HFFc6 (cell line): ENCODE measurements around the gene CST5. TPM values are rescaled to one million over a fixed set of nuclear protein-coding genes. Genes with fewer than 3 reads are reported as not detected.
"Not testable (repeated sequence)": the region's sequence is repeated elsewhere in the genome, so short reads cannot be mapped to it uniquely, and the experiment has no call there.

ENCODE experiments used
- DNase-seq: peaks from one replicate; pipeline ENCODE4 v3.0.0-alpha.2; 2018
- H3K27ac Mint-ChIP-seq: 2 replicates; pipeline ENCODE4 v1.8.0; 2020; ENCODE audit warnings: mild to moderate bottlenecking, mixed read lengths
- H3K27me3 Mint-ChIP-seq: 2 replicates; pipeline ENCODE4 v1.8.0; 2021; ENCODE audit warnings: mild to moderate bottlenecking, moderate library complexity, mixed read lengths; ENCODE audit not compliant: insufficient read depth
- H3K36me3 Mint-ChIP-seq: 2 replicates; pipeline ENCODE4 v1.8.0; 2021; ENCODE audit warnings: low read depth, mixed read lengths
- H3K4me1 Mint-ChIP-seq: 2 replicates; pipeline ENCODE4 v1.8.0; 2020; ENCODE audit warnings: low read depth, mixed read lengths
- H3K4me3 Mint-ChIP-seq: 2 replicates; pipeline ENCODE4 v1.8.0; 2020; ENCODE audit warnings: mild to moderate bottlenecking, moderate library complexity, mixed read lengths
- H3K9me3 Mint-ChIP-seq: 2 replicates; pipeline ENCODE4 v1.8.0; 2020; ENCODE audit warnings: mild to moderate bottlenecking, mixed read lengths
- total RNA-seq, 6 experiments: library from RNA; stranded (reverse); fragmentation: NEBNext Ultra II Directional; extraction: Animal tissue kit (Norgen Biotek cat#: 25700); gene quantifications; 2 replicates in 1 of 6; 3 replicates in 5 of 6; pipeline ENCODE4 v1.2.3, GENCODE V29; 2021
- TF ChIP-seq, protein P1 (sequence below): fragments of 200-600 bp; sonication (generic); IDR thresholded peaks from 2 replicates; pipeline ENCODE4 v1.5.0; 2021; ENCODE audit warnings: antibody characterized with exemption, mild to moderate bottlenecking

The CST5 gene
- total RNA-seq, 6 experiments from 2014 or later: not detected

GRCh38 chr20:23909390-23909789 is 29.8 kb upstream of the CST5 start:
- H3K9me3 Mint-ChIP-seq: peaks cover 33% of the 10 kb centered on the region
- peaks cover 3% of the 10 kb centered on the region for H3K27me3 Mint-ChIP-seq
- no peak overlapping the region for H3K27ac Mint-ChIP-seq
- H3K36me3 Mint-ChIP-seq: no peaks in the 10 kb centered on the region; the same call in 1 of the 2 replicates
- H3K4me3 Mint-ChIP-seq: no peak overlapping the region
- no peaks in the 10 kb centered on the region for H3K4me1 Mint-ChIP-seq
- TF ChIP-seq, protein P1, sequence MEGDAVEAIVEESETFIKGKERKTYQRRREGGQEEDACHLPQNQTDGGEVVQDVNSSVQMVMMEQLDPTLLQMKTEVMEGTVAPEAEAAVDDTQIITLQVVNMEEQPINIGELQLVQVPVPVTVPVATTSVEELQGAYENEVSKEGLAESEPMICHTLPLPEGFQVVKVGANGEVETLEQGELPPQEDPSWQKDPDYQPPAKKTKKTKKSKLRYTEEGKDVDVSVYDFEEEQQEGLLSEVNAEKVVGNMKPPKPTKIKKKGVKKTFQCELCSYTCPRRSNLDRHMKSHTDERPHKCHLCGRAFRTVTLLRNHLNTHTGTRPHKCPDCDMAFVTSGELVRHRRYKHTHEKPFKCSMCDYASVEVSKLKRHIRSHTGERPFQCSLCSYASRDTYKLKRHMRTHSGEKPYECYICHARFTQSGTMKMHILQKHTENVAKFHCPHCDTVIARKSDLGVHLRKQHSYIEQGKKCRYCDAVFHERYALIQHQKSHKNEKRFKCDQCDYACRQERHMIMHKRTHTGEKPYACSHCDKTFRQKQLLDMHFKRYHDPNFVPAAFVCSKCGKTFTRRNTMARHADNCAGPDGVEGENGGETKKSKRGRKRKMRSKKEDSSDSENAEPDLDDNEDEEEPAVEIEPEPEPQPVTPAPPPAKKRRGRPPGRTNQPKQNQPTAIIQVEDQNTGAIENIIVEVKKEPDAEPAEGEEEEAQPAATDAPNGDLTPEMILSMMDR: no peak
- DNase-seq: no peak

GRCh38 chr20:23907579-23907978 is 28.0 kb upstream of the CST5 start:
- H3K4me3 Mint-ChIP-seq: no peak overlapping the region
- H3K36me3 Mint-ChIP-seq: no peaks in the 10 kb centered on the region; the same call in 1 of the 2 replicates
- peaks cover 38% of the 10 kb centered on the region for H3K9me3 Mint-ChIP-seq
- no peak overlapping the region for H3K27ac Mint-ChIP-seq
- TF ChIP-seq, protein P1: no peak
- H3K4me1 Mint-ChIP-seq: no peaks in the 10 kb centered on the region
- H3K27me3 Mint-ChIP-seq: no peaks in the 10 kb centered on the region
- DNase-seq: no peak

- H3K9me3 Mint-ChIP-seq: peaks cover 18% of the 10 kb centered on the region
- not testable (repeated sequence) for H3K27ac Mint-ChIP-seq, H3K36me3 Mint-ChIP-seq, DNase-seq, H3K4me3 Mint-ChIP-seq, H3K4me1 Mint-ChIP-seq, H3K27me3 Mint-ChIP-seq
These were observed 22.8 kb upstream of the CST5 start for GRCh38 chr20:23902396-23902795.

DNA sequence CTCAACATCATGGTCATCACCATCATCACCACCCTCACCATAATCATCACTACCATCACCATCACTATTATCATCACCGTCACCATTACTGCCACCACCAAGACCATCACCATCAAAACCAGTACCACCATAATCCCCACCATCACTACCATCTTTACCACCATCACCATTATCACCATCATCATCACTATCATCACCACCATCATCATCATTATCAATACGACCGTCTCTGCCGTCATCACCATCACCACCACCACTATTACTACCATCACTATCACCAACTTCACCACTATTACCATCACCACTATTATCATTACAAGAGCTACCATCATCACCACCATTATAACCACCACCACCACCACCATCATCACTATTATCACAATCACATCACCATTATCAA is 11.3 kb upstream of the CST5 start:
- not testable (repeated sequence) for H3K9me3 Mint-ChIP-seq, H3K27ac Mint-ChIP-seq, DNase-seq, H3K27me3 Mint-ChIP-seq, H3K4me1 Mint-ChIP-seq, H3K4me3 Mint-ChIP-seq, H3K36me3 Mint-ChIP-seq

DNA sequence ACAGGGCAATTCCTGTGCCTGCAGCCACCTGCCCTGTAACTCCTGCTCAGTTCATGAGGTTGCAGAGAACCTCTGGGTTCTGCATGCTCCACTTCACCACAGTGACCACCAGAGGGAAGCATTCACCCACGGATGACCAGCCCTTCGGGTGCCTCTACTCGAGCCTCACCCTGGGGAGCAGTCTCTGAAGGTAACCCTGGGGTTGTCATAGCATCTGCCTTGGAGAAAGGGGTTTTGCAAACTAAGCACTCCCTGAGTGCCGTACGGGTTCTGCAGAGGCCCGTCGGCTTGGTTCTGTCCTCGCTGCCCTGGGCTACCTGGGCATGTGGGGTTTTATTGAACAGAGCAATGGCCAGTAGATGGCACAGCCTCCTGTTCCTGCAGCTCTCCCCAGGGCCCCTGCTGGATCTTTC is 10.2 kb upstream of the CST5 start:
- TF ChIP-seq, protein P1: peak; percentile 88
- H3K4me1 Mint-ChIP-seq: no peaks in the 10 kb centered on the region
- H3K36me3 Mint-ChIP-seq: no peaks in the 10 kb centered on the region
- no peak overlapping the region for H3K4me3 Mint-ChIP-seq
- no peak overlapping the region for H3K27ac Mint-ChIP-seq
- peak; percentile 47 for DNase-seq
- no peaks in the 10 kb centered on the region for H3K9me3 Mint-ChIP-seq
- H3K27me3 Mint-ChIP-seq: peaks cover 6% of the 10 kb centered on the region

GRCh38 chr20:23887856-23888255 is 8.3 kb upstream of the CST5 start:
- peaks cover 5% of the 10 kb centered on the region for H3K27me3 Mint-ChIP-seq
- H3K36me3 Mint-ChIP-seq: no peaks in the 10 kb centered on the region
- no peak overlapping the region for H3K27ac Mint-ChIP-seq
- no peaks in the 10 kb centered on the region for H3K4me1 Mint-ChIP-seq
- no peak overlapping the region for H3K4me3 Mint-ChIP-seq
- TF ChIP-seq, protein P1: no peak
- no peaks in the 10 kb centered on the region for H3K9me3 Mint-ChIP-seq
- no peak for DNase-seq

- H3K27me3 Mint-ChIP-seq: peaks cover 12% of the 10 kb centered on the region
- no peaks in the 10 kb centered on the region for H3K4me1 Mint-ChIP-seq
- no peak for DNase-seq
- no peak overlapping the region for H3K27ac Mint-ChIP-seq
- TF ChIP-seq, protein P1: no peak
- no peaks in the 10 kb centered on the region for H3K9me3 Mint-ChIP-seq
- no peaks in the 10 kb centered on the region for H3K36me3 Mint-ChIP-seq
- H3K4me3 Mint-ChIP-seq: no peak overlapping the region
These were observed 5.2 kb upstream of the CST5 start for GRCh38 chr20:23884771-23885162.
